GM23338 (cell line): Measurements from ENCODE around the gene DPH5.

Experiments used
- CREB1 ChIP-seq: fragments of 250-450 bp; sonication (Bioruptor Pico); IDR thresholded peaks from 2 replicates; pipeline ENCODE4 v1.5.0; 2020; ENCODE audit warnings: low read depth, mild to moderate bottlenecking, moderate library complexity
- CTCF ChIP-seq, 2 experiments: fragments of 200-600 bp in 1 of 2; sonication (generic) in 1 of 2; conservative IDR thresholded peaks; 2 replicates each; pipeline versions ENCODE4 v1.5.1 to v1.6.1; 2016 to 2017; ENCODE audit warnings: antibody characterized with exemption in 2 of 2, low read depth in 2 of 2, mild to moderate bottlenecking in 2 of 2, moderate library complexity in 1 of 2
- EZH2 ChIP-seq: fragments of 200-600 bp; sonication (generic); IDR thresholded peaks from one replicate; pipeline ENCODE4 v1.8.0; 2017; ENCODE audit warnings: antibody characterized with exemption, mild to moderate bottlenecking, low read depth; ENCODE audit not compliant: unreplicated experiment
- EZH2phosphoT487 ChIP-seq: fragments of 200-600 bp; sonication (generic); IDR thresholded peaks from one replicate; pipeline ENCODE4 v1.8.1; 2018; ENCODE audit warnings: antibody characterized with exemption; ENCODE audit not compliant: unreplicated experiment
- POLR2AphosphoS5 ChIP-seq: IDR thresholded peaks from 2 replicates; pipeline ENCODE4 v1.6.1; 2016; ENCODE audit warnings: antibody characterized with exemption, low read depth
- REST ChIP-seq: IDR thresholded peaks from one replicate; pipeline ENCODE4 v1.6.1; 2018; ENCODE audit warnings: antibody characterized with exemption; ENCODE audit not compliant: unreplicated experiment
- ZNF331 ChIP-seq: fragments of 250-450 bp; sonication (Bioruptor Pico); IDR thresholded peaks from 2 replicates; pipeline ENCODE4 v1.5.0; 2020; ENCODE audit warnings: low read depth, mild to moderate bottlenecking, moderate library complexity

GRCh38 chr1:101064697-101065096, 39.1 kb upstream of the DPH5 start:
- TF ChIP-seq POLR2AphosphoS5 (no peak), CTCF (conservative IDR thresholded peaks at IDR 0.05; ENCODE audit: low read depth in 2 of 2) (no peak), REST (no peak), EZH2phosphoT487 (no peak), EZH2 (no peak), CREB1 (CRISPR knock-in tag) (no peak), ZNF331 (no peak)
